Iris pigment epithelial cell (primary cell): Measurements from ENCODE around the gene JPH4.

Source experiments
- DNase-seq: peaks from one replicate; pipeline ENCODE4 v3.0.0-alpha.2; 2011; ENCODE audit warnings: low read depth

The JPH4 gene

GRCh38 chr14:23579739-23580138, 1.1 kb upstream of the JPH4 start:
- no peak for DNase-seq

DNA sequence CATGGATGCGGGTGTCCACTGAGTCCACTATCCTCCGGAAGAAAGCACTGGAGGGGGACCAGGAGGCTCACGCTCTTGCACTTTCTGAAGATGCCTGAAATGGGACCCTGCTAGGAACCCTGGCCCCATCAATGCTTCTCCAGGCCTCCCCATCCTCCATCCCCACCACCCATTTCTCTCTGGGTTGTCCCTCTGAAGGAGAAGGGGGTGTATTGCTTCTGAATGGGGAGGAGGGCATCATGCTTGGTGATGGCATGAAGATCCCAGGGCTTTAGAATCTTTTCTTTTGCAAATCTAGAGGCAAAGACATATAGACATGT, 681 bp upstream of the JPH4 start:
- no peak for DNase-seq

DNA sequence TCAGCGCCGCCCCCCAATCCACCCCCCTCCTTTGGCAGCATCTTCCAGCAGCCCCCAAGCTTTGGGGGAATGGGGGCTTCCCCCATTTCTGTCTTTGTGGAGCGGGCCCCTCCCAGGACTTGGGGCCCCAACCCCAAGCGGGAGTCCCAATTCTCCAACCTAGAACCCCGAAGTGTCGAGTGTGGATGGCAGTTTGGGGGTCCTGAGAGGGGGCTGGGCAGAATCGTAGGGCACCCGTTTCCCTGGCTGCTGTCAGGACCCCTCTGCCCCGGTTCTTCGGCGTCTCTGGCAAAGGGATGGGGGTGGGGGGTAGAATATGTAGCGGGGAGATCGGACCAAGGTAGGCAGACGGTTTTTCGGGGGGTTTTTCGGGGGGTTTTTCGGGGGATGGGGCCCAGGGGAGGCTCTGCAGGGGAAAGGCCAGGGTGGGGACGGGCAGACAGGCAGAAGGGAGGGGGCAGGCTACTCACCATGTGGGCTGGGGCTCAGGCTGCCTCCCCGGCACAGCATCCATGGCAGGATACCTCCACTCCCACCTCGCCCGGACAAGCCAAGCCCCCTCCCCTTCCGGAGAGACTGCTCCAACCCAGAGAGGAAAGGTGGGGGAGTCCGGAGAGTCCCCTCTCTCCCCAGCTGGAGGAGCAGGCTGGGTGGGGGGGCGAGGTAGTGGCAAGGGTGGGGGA, 739 bp downstream of the JPH4 start:
- DNase-seq = no peak

GRCh38 chr14:23577004-23577681, 1.4 kb downstream of the JPH4 start:
- DNase-seq = no peak

DNA sequence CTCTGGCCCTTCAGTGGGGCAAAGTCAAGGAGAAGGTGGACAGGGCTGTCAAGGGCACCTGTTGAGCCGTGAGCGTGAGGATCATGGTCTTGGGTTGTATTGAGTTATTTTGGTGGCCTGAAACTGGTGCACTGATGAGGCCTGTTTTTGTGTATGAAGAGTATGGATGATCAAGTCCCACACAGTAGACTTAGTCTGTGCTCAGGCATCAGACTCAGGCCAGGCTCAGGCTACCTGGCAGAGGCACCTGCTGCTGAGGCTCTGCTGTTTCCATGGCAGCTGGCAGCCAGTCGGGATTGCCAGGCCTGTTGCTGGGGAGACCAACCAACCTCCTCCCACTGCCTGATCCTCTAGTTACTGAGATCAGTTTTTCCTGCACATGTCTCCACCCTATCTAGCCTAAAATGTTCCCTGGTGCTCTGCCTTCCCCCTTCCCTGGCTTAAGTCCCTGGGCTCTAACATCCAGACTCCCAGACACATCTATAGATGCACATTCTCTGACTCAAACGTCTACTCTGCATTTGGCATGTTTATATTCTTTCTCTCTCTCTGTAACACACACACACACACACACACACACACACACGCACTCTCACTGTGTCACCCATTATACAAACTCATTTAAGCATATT, 5.1 kb downstream of the JPH4 start:
- DNase-seq = no peak

DNA sequence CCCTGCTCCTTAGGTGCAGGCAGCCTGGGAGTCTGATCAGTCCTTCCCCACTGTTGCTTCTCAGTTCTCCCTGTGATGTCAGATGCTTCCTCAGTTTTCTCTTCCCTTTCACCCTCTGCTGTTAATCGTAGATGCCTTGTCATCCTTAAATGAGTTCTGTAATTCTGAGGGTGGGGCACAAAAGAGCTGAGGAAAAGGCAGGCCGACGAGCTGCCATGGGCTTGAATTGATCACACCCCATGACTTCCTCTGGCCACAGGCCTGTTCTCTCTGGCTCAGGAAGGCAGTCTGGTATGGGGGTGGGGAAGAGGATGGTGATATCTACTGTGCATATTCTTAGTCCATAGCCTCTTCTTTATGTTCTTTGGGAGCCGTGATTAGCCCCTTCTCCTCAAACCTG, 5.8 kb downstream of the JPH4 start:
- no peak for DNase-seq

DNA sequence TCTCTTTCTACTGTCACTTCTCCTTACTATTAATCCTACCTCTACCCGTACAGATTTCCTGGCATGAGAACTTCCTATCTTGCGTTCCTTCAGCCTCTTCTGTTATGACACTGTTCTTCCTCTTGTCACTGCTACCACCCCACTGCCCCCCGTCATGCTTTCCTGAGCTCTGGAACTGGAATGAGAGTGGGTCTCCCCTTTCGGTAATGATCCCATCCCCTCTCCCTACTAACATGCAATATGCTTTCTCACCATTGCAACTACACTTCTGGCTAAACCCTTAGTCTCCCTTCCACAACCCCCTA, 6.1 kb downstream of the JPH4 start:
- DNase-seq = no peak

DNA sequence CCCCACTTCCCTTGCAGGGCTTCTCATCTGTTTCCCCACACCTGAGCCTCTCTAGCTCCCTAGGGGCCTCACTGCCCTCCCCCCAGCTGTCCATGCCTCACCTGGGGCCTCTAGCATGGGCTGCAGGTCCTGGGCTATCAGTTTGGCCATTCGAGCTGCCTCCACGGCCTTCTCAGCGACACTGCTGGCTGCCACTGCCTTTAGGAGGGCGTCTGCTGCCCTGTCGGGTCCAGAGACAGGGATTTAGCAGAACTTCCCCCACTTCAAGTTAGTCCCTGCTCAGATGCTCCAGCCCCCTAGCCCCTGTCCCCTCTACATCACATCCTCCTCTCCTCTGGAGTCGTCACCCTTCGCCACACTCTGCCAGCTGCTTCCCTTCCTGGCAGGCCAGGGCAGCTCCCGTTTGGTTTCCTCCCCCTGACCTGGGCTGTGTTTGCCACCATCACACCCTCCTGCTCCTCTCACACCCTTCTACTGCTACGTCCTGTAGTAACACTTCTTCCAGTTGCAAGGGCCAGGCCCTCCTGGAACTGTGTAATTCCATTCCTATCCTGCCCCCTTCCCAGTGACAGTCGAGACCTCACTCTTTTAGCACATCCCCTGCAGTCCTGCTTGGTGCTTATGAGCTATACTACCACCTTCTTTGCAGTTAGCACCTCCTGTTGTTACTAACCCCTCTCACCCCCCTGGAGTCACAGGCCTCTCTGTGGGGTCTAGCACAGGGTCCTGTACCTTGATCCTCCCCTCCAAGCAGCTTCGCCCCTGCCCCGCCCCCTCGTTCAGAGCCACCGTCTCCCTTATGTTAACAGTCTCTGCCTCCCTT, 6.7 kb downstream of the JPH4 start:
- DNase-seq = no peak

DNA sequence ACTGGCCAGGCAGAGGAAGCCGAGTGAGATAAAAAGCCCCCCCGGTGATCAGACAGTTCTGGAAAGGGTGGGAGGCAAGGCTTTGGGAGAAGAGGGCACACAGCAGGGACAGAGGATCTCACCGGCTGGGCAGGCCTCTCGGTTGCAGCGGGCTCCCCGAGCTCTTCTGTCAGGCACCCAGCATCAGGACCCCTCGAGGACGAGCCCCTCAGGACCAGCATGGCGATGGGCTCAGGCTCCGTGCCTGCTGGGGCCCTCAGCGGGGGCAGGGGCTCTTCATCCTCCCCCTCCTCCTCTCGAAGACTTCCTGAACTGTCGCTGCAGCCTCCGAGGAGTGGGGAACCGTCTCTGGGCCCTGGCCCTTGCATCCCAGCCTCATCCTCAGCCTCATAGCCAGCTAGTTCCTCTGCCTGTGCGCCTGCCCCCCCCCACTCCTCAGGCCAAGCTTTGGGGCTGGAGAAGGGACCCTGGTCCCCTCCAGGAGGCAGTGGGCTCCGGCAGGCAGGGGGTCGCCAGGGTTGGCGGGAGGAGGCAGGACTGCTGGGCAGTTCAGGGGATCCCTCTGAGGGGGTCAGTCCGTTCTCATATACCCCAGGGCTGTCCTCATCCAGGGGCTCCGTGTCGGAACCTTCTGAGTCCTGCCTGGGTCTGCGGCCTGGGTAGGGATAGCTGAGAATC, 7.6 kb downstream of the JPH4 start:
- no peak for DNase-seq

GRCh38 chr14:23569443-23570151, 9.0 kb downstream of the JPH4 start:
- DNase-seq = no peak

- no peak for DNase-seq
These were observed 9.8 kb downstream of the JPH4 start for GRCh38 chr14:23568600-23569331.

DNA sequence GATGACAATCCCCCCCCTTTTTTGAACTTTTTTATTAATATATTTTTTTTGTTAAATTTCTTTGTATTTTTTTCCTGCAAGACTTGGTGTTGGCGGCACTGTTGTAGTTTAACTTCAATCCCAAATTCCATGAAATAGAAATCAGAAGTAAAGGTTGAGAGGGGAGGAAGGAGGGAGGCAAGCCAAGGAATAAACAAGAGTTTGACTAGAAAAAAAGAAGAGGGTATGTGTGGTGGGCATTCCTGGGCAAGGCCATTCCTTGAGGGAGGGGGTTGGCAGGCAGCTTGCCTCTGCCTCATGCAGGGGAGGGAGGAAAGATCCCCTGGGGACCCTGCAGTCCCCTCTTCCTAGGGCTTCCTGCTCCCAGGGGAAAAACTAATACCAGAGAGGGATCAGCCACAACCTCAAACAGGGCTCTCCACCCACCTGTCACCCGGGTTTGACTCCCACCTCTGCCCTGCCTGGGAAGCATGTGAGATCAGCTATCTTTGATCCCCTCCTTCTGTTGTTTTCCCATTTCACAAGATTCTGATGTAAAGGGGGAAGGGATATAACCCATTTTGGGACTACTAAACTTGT, 10.5 kb downstream of the JPH4 start:
- DNase-seq = no peak

GRCh38 chr14:23567186-23568020, 11.2 kb downstream of the JPH4 start, which contains the start of gene AP1G2:
TSS of gene AP1G2 (minus strand) at chr14:23567791. CDS start at chr14:23567314, 477 bp downstream.
- peak; percentile 69 for DNase-seq

DNA sequence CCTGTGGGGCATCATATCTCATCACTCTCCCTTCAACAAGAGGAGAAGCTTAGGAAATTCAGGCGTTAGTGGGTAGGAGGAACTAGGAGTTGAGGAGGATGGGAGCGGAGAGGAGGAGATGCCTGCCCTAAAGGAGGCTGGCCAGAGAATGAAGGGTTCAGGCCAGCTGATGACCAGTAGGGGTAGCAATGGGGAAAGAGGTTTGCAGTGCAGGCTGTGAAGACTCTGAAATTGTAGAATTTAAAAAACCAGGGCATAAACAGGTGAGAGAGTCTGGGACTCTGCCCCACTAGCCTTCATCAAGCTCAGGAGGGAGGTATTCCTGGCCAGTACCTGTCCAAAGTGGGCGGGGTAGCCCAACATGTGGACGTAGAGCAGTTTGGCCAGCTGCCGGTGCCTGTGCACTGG, 11.8 kb downstream of the JPH4 start:
- DNase-seq = peak; percentile 30

DNA sequence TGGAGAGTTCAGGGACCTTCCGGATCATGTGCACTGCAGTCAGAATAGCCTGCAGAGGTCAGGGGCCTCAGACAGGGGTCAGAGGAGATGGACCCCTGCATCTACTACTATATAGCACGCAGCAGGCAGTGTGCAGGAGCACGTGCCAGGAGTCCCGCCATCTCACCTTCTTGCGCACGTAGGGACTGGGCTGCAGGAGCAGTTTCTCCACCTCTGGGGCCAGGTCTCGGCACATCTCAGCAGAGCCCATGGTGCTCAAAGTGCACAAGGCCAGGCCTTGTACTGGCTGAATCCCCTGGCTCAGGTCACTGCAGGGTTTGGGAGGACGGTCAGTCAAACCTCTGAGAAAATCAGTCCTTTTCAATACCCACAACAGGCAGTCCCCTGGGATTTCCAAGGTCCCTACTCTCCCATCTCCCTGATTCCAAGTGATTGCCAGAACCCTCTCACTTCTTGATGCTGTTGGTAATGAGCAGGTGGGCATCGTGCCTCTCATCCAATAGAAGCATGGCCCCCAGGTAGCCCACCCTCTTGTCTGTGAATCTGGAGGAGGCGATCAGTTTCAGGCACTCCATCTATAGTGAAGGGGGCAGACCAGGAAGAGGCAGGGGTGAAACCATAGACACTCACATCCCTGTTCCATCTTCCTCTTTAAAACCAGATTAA, 12.3 kb downstream of the JPH4 start:
- no peak for DNase-seq

DNA sequence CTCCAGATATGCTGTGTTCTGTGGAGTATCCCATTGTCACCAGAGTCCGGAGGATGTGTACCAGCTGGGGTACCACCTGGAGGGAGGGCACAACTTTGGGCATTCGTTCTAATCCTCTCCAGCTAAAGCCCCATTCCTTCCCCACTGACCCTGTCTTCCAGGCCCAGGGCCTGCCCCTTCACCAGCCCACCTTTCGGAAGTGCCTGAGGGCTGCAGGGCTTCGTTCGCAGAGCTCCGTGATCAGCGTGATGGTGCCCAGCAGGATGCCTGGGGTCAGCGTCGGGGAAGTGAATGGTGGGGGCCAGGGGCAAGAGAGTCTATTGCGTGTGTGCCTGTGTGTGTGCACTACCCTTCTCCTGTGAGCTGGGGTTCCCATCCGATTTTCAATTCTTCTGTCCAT, 13.0 kb downstream of the JPH4 start:
- no peak for DNase-seq

GRCh38 chr14:23564876-23565275, 13.7 kb downstream of the JPH4 start:
- DNase-seq = no peak

GRCh38 chr14:23564181-23564812, 14.3 kb downstream of the JPH4 start:
- DNase-seq = no peak
